ENCODE data around the gene MACO1. TPM values are rescaled to one million over a fixed set of nuclear protein-coding genes. Genes with fewer than 3 reads are reported as not detected.

MACO1 gene
- total and polyA plus RNA-seq, 9 of the 15 experiments (the other 6 are each of a cell fraction or from before 2014, with no cell fraction given), result 4.6 to 28.4 (median 21.7) TPM

- TF ChIP-seq ARID4B (CRISPR knock-in tag; IDR thresholded peaks at IDR 0.05) (no peak), DIDO1 (tag; IDR thresholded peaks at IDR 0.05; ENCODE audit: low read depth) (no peak), ZNF146 (CRISPR knock-in tag; IDR thresholded peaks at IDR 0.05; ENCODE audit: unreplicated experiment) (no peak), ZFP30 (CRISPR knock-in tag; IDR thresholded peaks at IDR 0.05; ENCODE audit: borderline replicate concordance) (no peak), EZH2 (IDR thresholded peaks at IDR 0.05; ENCODE audit: borderline replicate concordance, low read depth, low read length) (no peak), ZNF347 (CRISPR knock-in tag; IDR thresholded peaks at IDR 0.05; ENCODE audit: low read depth) (no peak), ZNF280B (CRISPR knock-in tag; IDR thresholded peaks at IDR 0.05) (no peak), ZNF165 (CRISPR knock-in tag; IDR thresholded peaks at IDR 0.05; ENCODE audit: borderline replicate concordance) (no peak), PCBP1 (IDR thresholded peaks at IDR 0.05; ENCODE audit: low read depth, low read length, poor library complexity, severe bottlenecking) (no peak), ZNF592 (IDR thresholded peaks at IDR 0.05) (peak; percentile 67; the same call in 1 of the 2 replicates), ZNF512 (tag; IDR thresholded peaks at IDR 0.05) (no peak), THAP7 (CRISPR knock-in tag; IDR thresholded peaks at IDR 0.05) (no peak), ZNF584 (CRISPR knock-in tag; IDR thresholded peaks at IDR 0.05; ENCODE audit: low read depth) (peak; percentile 23; the same call in 1 of the 2 replicates), PURB (CRISPR knock-in tag; IDR thresholded peaks at IDR 0.05; ENCODE audit: low read depth) (no peak)
Observed at GRCh38 chr1:25428475-25429166, 2.1 kb upstream of the MACO1 start (continued).

Measured in K562 (cell line).